ENCODE measurements around the gene ARHGAP30.
A peak's percentile ranks its signal among the peaks of the same experiment; 100 is the strongest.

ARHGAP30 gene

DNA sequence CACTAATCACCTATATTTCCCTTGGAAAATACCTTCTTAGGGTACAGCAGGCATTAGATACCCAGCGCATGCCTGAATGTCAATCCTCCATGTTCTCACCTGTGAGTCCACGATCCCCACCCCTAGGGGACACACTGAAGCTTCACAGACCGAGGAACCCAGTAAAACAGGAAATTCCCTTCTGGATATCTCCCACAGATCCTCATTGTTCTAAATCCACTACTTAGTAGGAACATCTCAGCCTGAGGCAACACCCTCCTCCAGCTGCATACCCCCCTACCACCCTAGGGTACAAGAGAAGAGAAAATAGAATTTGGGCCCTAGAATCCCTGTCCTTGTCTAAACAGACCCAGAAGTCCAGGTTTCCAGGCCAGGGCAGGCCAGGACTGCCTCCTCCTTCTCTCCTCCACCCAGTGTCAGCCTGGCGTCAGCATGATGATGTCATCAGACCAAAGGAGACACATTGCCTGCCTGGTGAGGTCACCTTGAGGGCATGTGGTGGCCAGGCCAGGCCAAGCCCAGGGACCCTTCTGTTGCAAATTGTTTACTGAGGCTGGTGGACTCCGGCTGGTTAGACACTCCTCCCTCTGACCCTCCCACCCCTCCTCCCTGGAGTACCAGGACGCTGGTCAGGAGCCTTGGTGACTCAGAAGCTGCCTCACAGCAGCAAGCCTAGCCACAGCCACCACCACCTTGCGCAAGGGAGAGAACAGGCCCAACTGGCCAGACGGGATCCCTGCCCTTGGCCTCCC, 13.5 kb upstream of the ARHGAP30 start:
- no peak for TF ChIP-seq ZFX (IDR thresholded peaks at IDR 0.05)
- TF ChIP-seq, protein P1, sequence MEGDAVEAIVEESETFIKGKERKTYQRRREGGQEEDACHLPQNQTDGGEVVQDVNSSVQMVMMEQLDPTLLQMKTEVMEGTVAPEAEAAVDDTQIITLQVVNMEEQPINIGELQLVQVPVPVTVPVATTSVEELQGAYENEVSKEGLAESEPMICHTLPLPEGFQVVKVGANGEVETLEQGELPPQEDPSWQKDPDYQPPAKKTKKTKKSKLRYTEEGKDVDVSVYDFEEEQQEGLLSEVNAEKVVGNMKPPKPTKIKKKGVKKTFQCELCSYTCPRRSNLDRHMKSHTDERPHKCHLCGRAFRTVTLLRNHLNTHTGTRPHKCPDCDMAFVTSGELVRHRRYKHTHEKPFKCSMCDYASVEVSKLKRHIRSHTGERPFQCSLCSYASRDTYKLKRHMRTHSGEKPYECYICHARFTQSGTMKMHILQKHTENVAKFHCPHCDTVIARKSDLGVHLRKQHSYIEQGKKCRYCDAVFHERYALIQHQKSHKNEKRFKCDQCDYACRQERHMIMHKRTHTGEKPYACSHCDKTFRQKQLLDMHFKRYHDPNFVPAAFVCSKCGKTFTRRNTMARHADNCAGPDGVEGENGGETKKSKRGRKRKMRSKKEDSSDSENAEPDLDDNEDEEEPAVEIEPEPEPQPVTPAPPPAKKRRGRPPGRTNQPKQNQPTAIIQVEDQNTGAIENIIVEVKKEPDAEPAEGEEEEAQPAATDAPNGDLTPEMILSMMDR (conservative IDR thresholded peaks at IDR 0.05): no peak
- H3K27ac ChIP-seq: peak overlapping the region; percentile 51

DNA sequence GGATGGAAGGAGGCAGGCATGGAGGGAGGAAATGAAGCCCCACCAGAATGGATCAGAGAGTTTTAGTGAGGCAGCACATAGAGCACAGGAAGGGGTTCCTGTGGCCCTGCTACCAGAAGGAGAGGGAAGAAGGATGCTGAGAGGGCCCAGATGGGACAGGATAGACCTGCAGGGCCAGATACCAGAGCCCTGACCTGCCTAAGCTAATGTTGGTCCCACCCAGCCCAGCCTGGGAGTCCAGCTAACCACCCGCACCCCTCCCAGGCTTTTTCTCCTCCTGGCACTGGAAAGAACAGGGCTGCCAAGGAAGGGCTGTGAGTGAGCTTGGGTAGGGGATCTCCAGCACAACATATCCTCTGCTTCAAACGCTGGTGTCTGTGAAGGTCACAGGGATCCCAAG, 12.8 kb upstream of the ARHGAP30 start:
- H3K27ac ChIP-seq: peak overlapping the region; percentile 51
- no peak for TF ChIP-seq ZFX (IDR thresholded peaks at IDR 0.05)
- TF ChIP-seq, protein P1 (conservative IDR thresholded peaks at IDR 0.05): no peak

DNA sequence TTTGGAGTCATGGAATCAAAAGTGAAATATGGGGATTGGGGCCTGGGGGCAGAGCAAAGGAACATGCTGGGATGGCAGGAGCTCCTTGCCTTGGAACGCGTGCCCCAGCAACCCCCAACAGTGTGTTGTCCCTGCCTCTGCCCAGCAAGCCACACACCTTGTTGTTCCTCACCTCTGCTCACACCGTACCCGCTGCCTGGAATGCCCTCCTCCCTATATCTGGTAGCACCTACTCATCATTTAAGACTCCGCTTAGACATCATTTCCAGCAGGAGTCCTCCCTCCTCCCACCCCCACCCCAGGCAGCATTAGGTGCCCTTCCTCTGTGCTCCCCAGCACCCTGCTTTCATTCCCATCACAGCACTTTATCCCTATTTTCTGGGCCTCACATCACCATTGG, 11.8 kb upstream of the ARHGAP30 start:
- TF ChIP-seq ZFX (IDR thresholded peaks at IDR 0.05): no peak
- TF ChIP-seq, protein P1 (conservative IDR thresholded peaks at IDR 0.05): no peak
- no peak overlapping the region for H3K27ac ChIP-seq

DNA sequence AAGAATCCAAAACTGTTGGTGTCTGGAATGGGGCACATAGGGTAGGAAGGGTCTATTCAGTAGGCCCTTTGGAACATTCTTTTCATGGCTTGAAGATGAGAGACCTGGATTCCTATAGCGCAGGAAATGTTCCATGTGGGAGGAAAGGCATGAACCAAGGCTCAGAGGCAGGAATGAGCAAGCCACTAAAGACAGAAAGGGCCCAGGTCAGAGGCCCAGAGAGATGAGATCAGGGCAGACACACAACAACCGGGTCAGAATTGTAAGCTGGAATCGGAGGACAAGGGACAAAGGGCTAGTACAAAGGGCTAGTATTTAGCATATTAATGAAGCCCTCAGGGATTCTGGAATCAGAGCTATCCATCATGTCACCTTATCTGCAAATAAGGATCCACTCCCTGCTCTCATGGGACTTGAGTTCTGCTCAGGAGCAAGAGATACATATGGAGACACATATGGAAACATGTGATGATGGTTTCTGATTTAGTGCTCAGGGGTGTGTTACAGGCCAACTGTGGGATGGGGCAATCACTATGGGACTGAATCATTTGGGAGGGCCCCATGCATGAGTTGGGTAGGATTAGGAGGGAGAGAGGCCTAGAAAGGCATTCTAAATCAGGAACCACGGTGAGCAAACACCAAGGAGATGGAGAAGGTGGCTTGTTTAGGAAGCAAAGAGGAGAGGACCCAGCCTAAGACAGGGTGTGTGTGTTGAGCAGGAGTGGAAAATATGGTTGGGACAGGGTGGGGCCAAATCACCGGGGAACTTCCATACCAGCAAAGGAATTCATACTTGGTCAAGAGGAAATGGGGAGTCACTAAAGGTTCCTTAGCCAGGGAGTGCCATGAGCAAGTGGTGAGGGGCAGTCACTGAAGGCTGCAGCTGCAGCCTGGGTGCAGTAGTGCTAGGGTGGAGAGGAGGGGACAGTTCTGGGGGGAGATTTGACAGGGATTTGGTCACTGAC, 11.0 kb upstream of the ARHGAP30 start:
- TF ChIP-seq, protein P1 (conservative IDR thresholded peaks at IDR 0.05): no peak
- no peak for TF ChIP-seq ZFX (IDR thresholded peaks at IDR 0.05)
- H3K27ac ChIP-seq: no peak overlapping the region

DNA sequence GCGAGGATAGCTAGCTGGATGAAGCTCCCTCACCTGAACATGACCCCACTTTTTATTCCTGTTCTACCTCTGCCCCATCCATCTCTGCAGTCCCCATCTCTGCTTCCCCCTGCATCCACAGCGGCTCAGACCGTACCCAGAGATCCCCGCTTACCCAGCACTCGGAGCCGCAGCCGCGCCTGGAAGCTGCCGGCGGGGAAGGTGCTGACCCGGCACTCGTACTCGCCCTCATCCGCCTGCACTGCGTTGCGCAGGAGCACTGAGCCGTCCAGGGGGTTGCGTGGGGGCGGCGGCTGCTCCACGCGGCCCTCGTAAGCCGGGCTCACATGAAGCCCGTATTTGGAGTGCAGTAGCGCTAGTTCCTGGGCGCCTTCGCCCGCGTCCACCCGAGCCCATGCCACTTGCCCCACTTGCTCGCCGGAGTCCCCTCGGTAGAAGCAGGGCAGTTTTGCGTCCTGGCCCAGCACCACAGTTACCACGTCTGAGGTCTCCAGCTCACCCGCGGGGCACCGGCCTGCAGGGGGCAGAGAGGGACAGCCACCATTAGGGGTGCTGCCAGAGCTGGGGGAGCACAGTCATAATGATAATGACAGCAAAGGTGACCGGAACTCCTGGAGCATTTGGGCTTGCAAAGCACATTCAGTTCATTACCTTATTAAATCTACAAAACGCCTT, 9.9 kb upstream of the ARHGAP30 start:
- no peak overlapping the region for H3K27ac ChIP-seq
- TF ChIP-seq, protein P1 (conservative IDR thresholded peaks at IDR 0.05): no peak
- TF ChIP-seq ZFX (IDR thresholded peaks at IDR 0.05): no peak

DNA sequence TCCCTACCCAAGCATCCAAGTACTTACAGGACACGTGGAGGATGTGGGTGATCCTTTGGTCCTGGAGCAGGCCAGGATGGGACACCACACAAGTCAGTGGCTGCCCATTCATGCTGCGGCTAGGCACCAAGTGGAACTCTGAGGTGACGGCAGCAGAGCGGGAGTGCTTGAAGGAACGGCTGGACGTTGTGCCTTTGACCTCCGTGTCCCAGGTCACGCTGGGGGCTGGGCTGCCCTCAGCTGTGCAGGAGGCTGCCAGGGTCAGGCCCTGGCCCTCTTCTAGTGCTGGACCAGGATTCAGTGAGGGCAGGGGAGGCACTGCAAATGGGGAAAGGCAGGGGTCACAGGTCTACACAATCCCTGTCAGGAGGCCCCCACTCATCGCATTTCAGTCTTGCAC, 7.7 kb upstream of the ARHGAP30 start:
- TF ChIP-seq, protein P1 (conservative IDR thresholded peaks at IDR 0.05): no peak
- no peak for TF ChIP-seq ZFX (IDR thresholded peaks at IDR 0.05)
- no peak overlapping the region for H3K27ac ChIP-seq
